Amygdala (tissue), 56 donors: Measurements from ENCODE around the gene TGFB1I1.
"Not testable (repeated sequence)": the region's sequence is repeated elsewhere in the genome, so short reads cannot be mapped to it uniquely, and the experiment has no call there.

Source experiments
- DNase-seq, 56 donors: peaks; one replicate each; lab custom pipeline; 2025; lab: John Stamatoyannopoulos, UW

The TGFB1I1 gene

GRCh38 chr16:31507929-31508705 lies 36.2 kb downstream of the TGFB1I1 start, which contains the start of gene RUSF1:
TSS of gene RUSF1 (minus strand) at chr16:31508391. CDS start at chr16:31508373, 18 bp downstream.
- peak; percentile 44 to 93 (median 81) for DNase-seq

- no peak for DNase-seq
These were observed 36.8 kb downstream of the TGFB1I1 start for GRCh38 chr16:31508706-31509195.

- DNase-seq: no peak
These were observed 41.2 kb downstream of the TGFB1I1 start for GRCh38 chr16:31513126-31513525.

- DNase-seq: no peak
These were observed 41.9 kb downstream of the TGFB1I1 start for GRCh38 chr16:31513884-31514283.

GRCh38 chr16:31517800-31518402 lies 45.9 kb downstream of the TGFB1I1 start:
- DNase-seq: no peak

- no peak for DNase-seq
These were observed 47.9 kb downstream of the TGFB1I1 start for GRCh38 chr16:31519759-31520431.

- no peak for DNase-seq
These were observed 49.4 kb downstream of the TGFB1I1 start for GRCh38 chr16:31521368-31521767.

- no peak for DNase-seq
These were observed 50.1 kb downstream of the TGFB1I1 start for GRCh38 chr16:31522071-31522470.

GRCh38 chr16:31523768-31524167 lies 51.8 kb downstream of the TGFB1I1 start:
- DNase-seq: not testable (repeated sequence)

- no peak for DNase-seq
These were observed 53.2 kb downstream of the TGFB1I1 start for GRCh38 chr16:31525113-31525512.
